HepG2 (cell line): Measurements from ENCODE around the gene SKP1. TPM values are rescaled to one million over a fixed set of nuclear protein-coding genes. Genes with fewer than 3 reads are reported as not detected.
A peak's percentile ranks its signal among the peaks of the same experiment; 100 is the strongest.

Experiments
- ATAC-seq: fragments of 200-7000 bp; cut with Tn5 transposase; 3 replicates; pipeline ENCODE4 v1.9.1; 2020; ENCODE audit warnings: mild to moderate bottlenecking, moderate library complexity
- BruUV-seq: library from RNA; stranded (reverse); fragments of 400-500 nt; replicated peaks from 2 replicates; lab custom pipeline; 2021; lab: Mats Ljungman, UMichigan
- CTCF ChIA-PET: fragments of 300-600 bp; formaldehyde crosslinking; extraction: SDS; loops from one replicate; lab custom pipeline; 2021; ENCODE audit warnings: low total read pairs, inconsistent platforms, low intra/inter-chr PET ratio; lab: Yijun Ruan, JAX
- POLR2A ChIA-PET: fragments of 350-600 bp; sonication (Branson Sonifier 250); formaldehyde crosslinking; loops from one replicate; lab custom pipeline; 2020; ENCODE audit warnings: antibody characterized with exemption, inconsistent platforms; lab: Yijun Ruan, JAX
- DNase-seq: peaks from one replicate; pipeline ENCODE4 v3.0.0-alpha.2; 2015; ENCODE audit warnings: low spot score
- FAIRE-seq: peaks from 3 replicates; lab custom pipeline; 2011; peaks lifted over from hg19 to GRCh38; lab: Jason Lieb, UNC
- H2AFZ ChIP-seq: one replicate; pipeline ENCODE4 v1.6.1; 2011; ENCODE audit warnings: low read length, inconsistent platforms
- H3K27ac ChIP-seq: fragments of 300-600 bp; 3 replicates; pipeline ENCODE4 v1.8.0; 2011; ENCODE audit warnings: mixed run types, mild to moderate bottlenecking, mixed read lengths, low read length, inconsistent platforms; ENCODE audit not compliant: insufficient read depth; ENCODE audit errors: extremely low read length
- H3K27me3 ChIP-seq, 2 experiments: fragments of 200-600 bp in 1 of 2; 2 replicates in 1 of 2; 3 replicates in 1 of 2; pipeline versions ENCODE4 v1.6.0 to v1.8.0; 2011; ENCODE audit warnings: low read length in 2 of 2, mild to moderate bottlenecking in 2 of 2, moderate library complexity in 2 of 2, inconsistent platforms in 1 of 2; ENCODE audit not compliant: insufficient read depth in 2 of 2, control insufficient read depth in 1 of 2
- H3K36me3 ChIP-seq, 2 experiments: fragments of 200-600 bp in 1 of 2; replicated peaks in 1 of 2; 2 replicates in 1 of 2; 3 replicates in 1 of 2; pipeline versions ENCODE4 v1.5.1 to v1.8.0; 2011; ENCODE audit warnings: low read length in 2 of 2, inconsistent platforms in 1 of 2; ENCODE audit not compliant: insufficient read depth in 2 of 2, control insufficient read depth in 1 of 2
- H3K4me1 ChIP-seq: 2 replicates; pipeline ENCODE4 v1.5.1; 2012; ENCODE audit warnings: low read length, inconsistent platforms; ENCODE audit not compliant: insufficient read depth
- H3K4me2 ChIP-seq: 2 replicates; pipeline ENCODE4 v1.6.0; 2011; ENCODE audit warnings: low read depth, low read length, inconsistent platforms
- H3K4me3 ChIP-seq, 3 experiments: fragments of 200-600 bp in 1 of 3; sonication (generic), shearing (Covaris generic) in 1 of 3; replicated peaks in 1 of 3; 2 replicates each; pipeline ENCODE4 v1.5.1; 2011 to 2016; ENCODE audit warnings: low read length in 3 of 3, inconsistent platforms in 2 of 3, low read depth in 2 of 3, mild to moderate bottlenecking in 2 of 3, control low read depth in 1 of 3, mixed read lengths in 1 of 3; ENCODE audit not compliant: insufficient read depth in 1 of 3
- H3K79me2 ChIP-seq: one replicate; pipeline ENCODE4 v1.6.1; 2011; ENCODE audit warnings: low read length, inconsistent platforms; ENCODE audit not compliant: insufficient read depth
- H3K9ac ChIP-seq: 2 replicates; pipeline ENCODE4 v1.6.0; 2011; ENCODE audit warnings: mild to moderate bottlenecking, low read depth, low read length, inconsistent platforms; ENCODE audit not compliant: insufficient read depth
- H3K9me3 ChIP-seq: 2 replicates; pipeline ENCODE4 v1.5.1; 2012; ENCODE audit warnings: mild to moderate bottlenecking, low read length
- H4K20me1 ChIP-seq: 2 replicates; pipeline ENCODE4 v1.6.0; 2011; ENCODE audit warnings: inconsistent platforms, mild to moderate bottlenecking, low read length, moderate library complexity; ENCODE audit not compliant: insufficient read depth
- MXD3 ChIP-seq: IDR thresholded peaks from 2 replicates; pipeline ENCODE4 v1.6.1; 2016; ENCODE audit warnings: mild to moderate bottlenecking, missing biosample characterization, missing genetic modification reagents
- POLR2AphosphoS2 ChIP-seq: IDR thresholded peaks from 2 replicates; pipeline ENCODE4 v1.6.1; 2011; ENCODE audit warnings: low read depth, low read length, improper control_type of control experiment
- SMARCC2 ChIP-seq: fragments of 450-650 bp; IDR thresholded peaks from 2 replicates; pipeline ENCODE4 v1.6.1; 2017; ENCODE audit warnings: antibody characterized with exemption, mild to moderate bottlenecking
- WGBS: methylation state at CpG from one replicate; pipeline ENCODE4 v1.1.6; 2017; ENCODE audit warnings: low lambda C conversion rate; 5-methylcytosine and 5-hydroxymethylcytosine counted together
- in situ Hi-C: cut with HindIII; loops from 2 replicates; pipeline ENCODE4 v1.10.0; 2017; ENCODE audit warnings: low pct_unique_long_range_greater_than_20kb; ENCODE audit not compliant: extremely low pct_ligation_motif_present
- intact Hi-C: fragments of 100-400 bp; cut with micrococcal nuclease; formaldehyde crosslinking; loops from one replicate; pipeline ENCODE4 v1.10.0; 2022; ENCODE audit not compliant: unreplicated experiment
- polyA plus RNA-seq, 8 experiments: library from polyadenylated mRNA; depleted of rRNA in 3 of 8; stranded (reverse) in 7 of 8; unstranded in 1 of 8; fragments of >200 nt; fragmentation: Illumina TruSeq in 4 of 8; extraction: Trizol in 4 of 8; gene quantifications; 2 replicates each; pipeline versions ENCODE4 v1.2.1 to v1.2.3, GENCODE V29; 2011 to 2016; ENCODE audit warnings: low read depth in 4 of 8, missing spikeins in 1 of 8, mixed read lengths in 1 of 8; ENCODE audit not compliant: insufficient read depth in 1 of 8
- total RNA-seq, 5 experiments: library from RNA; depleted of rRNA; stranded (reverse); fragments of >200 nt; fragmentation: Illumina TruSeq; extraction: Trizol; gene quantifications; 2 replicates each; pipeline ENCODE4 v1.2.3, GENCODE V29; 2016; ENCODE audit warnings: low read depth in 1 of 5

The SKP1 gene
- total and polyA plus RNA-seq, 2 of the 13 experiments (the other 11 are each of a cell fraction or from before 2014, with no cell fraction given), result 134 to 340 TPM

GRCh38 chr5:134203630-134204029, 26.9 kb upstream of the SKP1 start:
- no peak overlapping the region for H3K9ac ChIP-seq
- intact Hi-C loops, result no loop called here
- H3K4me1 ChIP-seq, result no peaks in the 10 kb centered on the region
- 99% methylated on average over 3 of the region's 3 CpGs for WGBS
- DNase-seq (no peak), ATAC-seq (no peak), FAIRE-seq (no peak)
- H3K9me3 ChIP-seq, result no peaks in the 10 kb centered on the region
- peaks cover 44% of the 10 kb centered on the region for H3K79me2 ChIP-seq
- H3K27ac ChIP-seq, result no peak overlapping the region
- TF ChIP-seq SMARCC2 (no peak), POLR2AphosphoS2 (0 out of 2 replicates have a peak, but pooled peaks have one; percentile 48)
- H4K20me1 ChIP-seq, result peaks cover 31% of the 10 kb centered on the region
- CTCF ChIA-PET, result no interaction called here
- H3K27me3 ChIP-seq, result no peaks in the 10 kb centered on the region
- BruUV-seq, result no TSS peak
- in situ Hi-C loops, result no loop called here
- no peak overlapping the region for H2AFZ ChIP-seq
- H3K4me2 ChIP-seq, result no peak overlapping the region
- H3K4me3 ChIP-seq, result no peak overlapping the region
- H3K36me3 ChIP-seq, result peaks cover 16 to 68% of the 10 kb centered on the region in 2 experiments
- POLR2A ChIA-PET, result no interaction called here

GRCh38 chr5:134195666-134196065, 18.9 kb upstream of the SKP1 start:
- no peaks in the 10 kb centered on the region for H3K4me1 ChIP-seq
- no peak for DNase-seq
- H4K20me1 ChIP-seq, result no peaks in the 10 kb centered on the region; the same call in 1 of the 2 replicates
- ATAC-seq, result no peak
- in situ Hi-C loops, result loop anchor here (25.0 kb wide), 1 partner anchor 392 kb away; no protein-coding TSS in a partner anchor
- no peak overlapping the region for H3K4me3 ChIP-seq
- no peak overlapping the region for H3K4me2 ChIP-seq
- BruUV-seq, result no TSS peak
- H3K27ac ChIP-seq, result no peak overlapping the region
- no peak for FAIRE-seq
- H3K79me2 ChIP-seq, result no peaks in the 10 kb centered on the region
- no peak overlapping the region for H3K9ac ChIP-seq
- CTCF ChIA-PET, result no interaction called here
- H3K27me3 ChIP-seq, result no peaks in the 10 kb centered on the region
- no peak overlapping the region for H2AFZ ChIP-seq
- no peak for TF ChIP-seq MXD3
- intact Hi-C loops, result no loop called here
- POLR2A ChIA-PET, result no interaction called here
- 85% methylated on average over 5 of the region's 5 CpGs for WGBS
- peaks cover 7 to 30% of the 10 kb centered on the region in 2 experiments for H3K36me3 ChIP-seq
- no peaks in the 10 kb centered on the region for H3K9me3 ChIP-seq
